HG03442 (cell line): ENCODE data around the gene CLPSL1.

Experiments
- ATAC-seq: cut with Tn5 transposase; IDR thresholded peaks from one replicate; pipeline ENCODE4 v1.9.1; 2021; ENCODE audit warnings: mild to moderate bottlenecking, moderate library complexity; ENCODE audit not compliant: unreplicated experiment

Gene CLPSL1

GRCh38 chr6:35757456-35758123, 23.2 kb upstream of the CLPSL1 start:
- ATAC-seq = no peak

GRCh38 chr6:35759426-35759825, 21.4 kb upstream of the CLPSL1 start:
- no peak for ATAC-seq

GRCh38 chr6:35765739-35766138, 15.1 kb upstream of the CLPSL1 start:
- ATAC-seq = no peak

GRCh38 chr6:35769211-35769610, 11.6 kb upstream of the CLPSL1 start:
- no peak for ATAC-seq

- no peak for ATAC-seq
Observed at GRCh38 chr6:35771343-35771627, 9.5 kb upstream of the CLPSL1 start.

DNA sequence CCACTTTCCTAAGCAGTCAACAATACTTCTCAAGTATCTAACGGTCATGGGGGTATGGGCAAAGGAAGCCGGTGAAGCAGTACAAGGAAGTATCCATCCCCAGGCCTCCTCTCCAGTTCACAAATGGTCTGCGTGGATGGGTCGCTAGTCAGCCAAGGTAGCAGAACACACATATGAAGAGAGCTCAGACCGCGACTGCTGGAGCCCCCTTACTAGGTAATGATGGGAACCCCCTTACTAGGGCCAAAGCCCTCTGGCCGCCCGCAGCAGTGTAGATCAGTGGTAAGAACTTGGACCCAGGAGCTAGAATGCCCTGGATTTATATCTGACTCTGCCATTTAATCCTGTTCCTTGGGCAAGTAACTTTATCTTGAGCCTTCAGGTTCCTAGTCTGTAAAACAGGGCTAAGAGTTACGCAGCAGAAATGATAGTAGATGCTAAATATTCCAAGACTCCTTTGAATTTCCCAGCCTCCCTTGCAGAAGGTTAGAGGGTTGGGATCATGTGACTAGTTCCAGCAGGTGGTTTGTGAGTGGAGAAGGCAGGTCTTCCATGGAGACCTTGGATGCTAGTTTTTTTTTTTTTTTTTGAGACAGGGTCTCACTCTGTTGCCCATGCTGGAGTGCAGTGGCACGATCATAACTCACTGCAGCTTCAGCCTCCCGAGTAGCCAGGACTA, 6.6 kb upstream of the CLPSL1 start:
- no peak for ATAC-seq

DNA sequence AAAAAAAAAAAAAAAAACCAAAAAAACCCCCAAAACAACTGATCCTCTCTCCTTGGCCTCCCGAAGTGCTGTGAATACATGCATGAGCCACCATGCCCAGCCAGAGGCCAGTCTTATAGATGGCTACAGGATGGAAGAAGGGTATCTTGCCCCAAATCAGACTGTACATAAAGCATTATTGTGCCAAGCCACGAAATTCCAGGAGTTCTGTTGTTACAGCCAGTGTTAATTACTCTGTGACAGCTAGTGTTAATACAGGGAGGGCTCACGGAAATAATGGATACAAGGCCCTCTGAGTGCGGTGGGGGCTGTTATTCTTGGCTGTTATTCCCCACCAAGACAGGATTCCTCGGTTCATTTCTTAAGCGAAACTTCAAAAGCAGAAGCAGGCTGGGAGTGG, 5.8 kb upstream of the CLPSL1 start:
- ATAC-seq = no peak

- no peak for ATAC-seq
Observed at GRCh38 chr6:35776364-35777215, 4.2 kb upstream of the CLPSL1 start, which contains the start of gene CLPSL2. TSS of gene CLPSL2 (plus strand) at chr6:35776598. CDS start at chr6:35776619, 21 bp downstream.

- ATAC-seq = no peak
Observed at GRCh38 chr6:35777356-35778102, 3.3 kb upstream of the CLPSL1 start.

- no peak for ATAC-seq
Observed at GRCh38 chr6:35778437-35778836, 2.4 kb upstream of the CLPSL1 start.

DNA sequence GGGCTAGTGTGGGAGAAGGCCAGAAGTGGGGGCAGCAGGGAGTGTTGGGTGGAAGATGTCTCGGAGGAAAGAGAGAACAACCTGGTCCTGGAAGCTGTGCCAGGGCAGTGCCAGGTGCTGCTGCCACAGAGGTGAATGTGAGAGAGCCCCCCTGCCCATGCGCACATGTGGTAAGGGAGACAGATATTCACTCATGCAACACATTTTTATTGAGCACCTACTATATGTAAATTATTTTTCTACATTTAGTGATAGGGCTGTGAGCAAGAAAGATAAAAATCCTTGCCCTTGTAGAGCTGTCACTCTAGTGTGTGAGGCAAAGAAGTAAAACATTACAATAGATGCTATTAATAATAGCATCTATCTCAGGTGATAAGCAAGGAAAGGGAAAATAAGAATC, 471 bp downstream of the CLPSL1 start:
- ATAC-seq = no peak

- no peak for ATAC-seq
Observed at GRCh38 chr6:35782424-35782823, 1.6 kb downstream of the CLPSL1 start.

DNA sequence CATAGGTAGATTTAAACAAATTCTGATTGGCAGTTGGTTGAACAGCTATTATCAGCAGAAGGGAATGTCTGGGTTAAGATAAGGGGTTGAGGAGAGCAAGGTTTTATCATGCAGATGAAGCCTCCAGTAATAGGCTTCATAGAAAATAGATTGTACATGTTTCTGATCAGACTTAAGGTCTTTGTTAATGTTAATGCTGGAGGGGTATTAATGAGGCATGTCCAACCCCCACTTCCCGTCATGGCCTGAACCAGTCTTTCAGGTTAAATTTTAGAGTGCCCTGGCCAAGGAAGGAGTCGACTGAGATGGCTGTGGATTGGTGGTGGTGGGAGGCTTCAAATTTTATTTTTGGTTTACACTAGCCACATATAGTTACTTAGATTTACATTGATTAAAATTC, 3.4 kb downstream of the CLPSL1 start:
- ATAC-seq = no peak

- ATAC-seq = no peak
Observed at GRCh38 chr6:35786272-35786671, 5.5 kb downstream of the CLPSL1 start.

DNA sequence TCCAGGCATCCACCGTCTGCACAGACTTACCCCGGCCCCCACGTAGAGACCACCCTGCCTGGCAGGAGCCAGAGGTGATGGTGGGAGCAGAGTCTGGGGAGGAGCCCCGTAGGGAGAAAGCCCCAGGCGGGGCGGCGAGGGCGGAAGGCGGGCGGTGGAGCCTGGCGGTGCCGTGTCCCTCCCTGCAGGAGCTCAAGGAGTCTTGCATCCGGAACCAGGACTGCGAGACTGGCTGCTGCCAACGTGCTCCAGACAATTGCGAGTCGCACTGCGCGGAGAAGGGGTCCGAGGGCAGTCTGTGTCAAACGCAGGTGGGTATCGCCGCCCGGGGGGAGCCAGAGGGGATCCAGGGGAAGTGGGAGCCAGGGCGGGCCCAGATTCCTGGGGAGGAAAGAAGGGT, 6.0 kb downstream of the CLPSL1 start:
- no peak for ATAC-seq

- no peak for ATAC-seq
Observed at GRCh38 chr6:35787266-35788218, 6.7 kb downstream of the CLPSL1 start.

GRCh38 chr6:35788423-35788982, 7.7 kb downstream of the CLPSL1 start:
- no peak for ATAC-seq

- no peak for ATAC-seq
Observed at GRCh38 chr6:35790683-35791082, 9.9 kb downstream of the CLPSL1 start.

DNA sequence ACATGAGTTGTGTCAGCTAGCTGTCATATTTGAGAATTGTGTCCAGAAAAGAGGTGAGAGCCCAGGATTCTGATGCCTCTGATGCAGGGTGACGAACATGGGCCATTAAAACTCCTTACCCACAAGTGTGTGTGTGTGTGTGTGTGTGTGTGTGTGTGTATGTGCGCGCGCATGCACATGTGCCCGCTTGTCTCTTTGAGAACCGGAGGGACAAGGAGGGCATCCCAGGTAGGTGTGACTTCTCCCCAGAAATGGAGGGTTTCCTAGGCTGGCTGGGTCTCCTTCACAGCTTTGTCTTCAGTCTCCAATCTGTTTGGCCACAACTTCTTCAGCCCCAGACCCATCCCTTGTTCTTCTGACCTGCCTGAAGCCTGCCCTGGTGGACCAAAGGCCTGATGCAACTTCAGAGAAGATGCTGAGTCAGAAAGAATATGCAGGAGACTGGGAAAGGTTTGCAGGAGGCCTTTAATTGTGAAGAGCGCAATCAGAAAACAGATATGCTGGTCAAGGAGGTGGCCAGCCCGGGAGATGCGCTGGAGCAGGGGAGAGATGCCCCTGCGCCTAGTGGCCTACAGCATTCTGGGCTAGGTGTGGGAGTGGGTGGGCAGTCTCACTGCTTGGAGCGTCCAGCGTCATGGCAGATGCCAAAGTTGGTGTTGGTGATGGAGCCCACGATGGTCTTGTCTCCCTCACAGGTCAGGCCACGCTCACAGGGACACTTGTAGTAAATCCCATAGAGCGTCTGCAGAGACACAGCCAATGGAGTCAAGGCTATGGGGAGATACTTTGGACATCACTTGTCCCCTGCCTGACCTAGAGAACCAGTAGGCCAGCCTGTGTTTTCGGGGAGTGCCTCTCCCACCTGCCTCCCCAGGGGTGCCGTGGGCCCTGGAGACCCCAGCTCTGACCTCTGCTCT, 14.0 kb downstream of the CLPSL1 start:
- ATAC-seq = no peak
